GM19099 (cell line): ENCODE measurements around the gene IGF2R.

Source experiments
- POLR2A ChIP-seq: IDR thresholded peaks from 3 replicates; pipeline ENCODE4 v1.6.1; 2011; ENCODE audit warnings: low read depth; ENCODE audit not compliant: insufficient read length; ENCODE audit errors: extremely low read depth

Gene IGF2R

GRCh38 chr6:160040055-160040454 lies 71.2 kb downstream of the IGF2R start:
- TF ChIP-seq POLR2A = no peak

- TF ChIP-seq POLR2A = no peak
Observed at GRCh38 chr6:160040527-160041264, 71.8 kb downstream of the IGF2R start.

GRCh38 chr6:160041608-160042007 lies 72.7 kb downstream of the IGF2R start:
- TF ChIP-seq POLR2A = no peak

- TF ChIP-seq POLR2A = no peak
Observed at GRCh38 chr6:160042014-160042773, 73.3 kb downstream of the IGF2R start.

GRCh38 chr6:160042788-160043301 lies 74.0 kb downstream of the IGF2R start:
- TF ChIP-seq POLR2A = no peak

- TF ChIP-seq POLR2A = no peak
Observed at GRCh38 chr6:160043784-160044183, 74.9 kb downstream of the IGF2R start.

- no peak for TF ChIP-seq POLR2A
Observed at GRCh38 chr6:160044687-160045086, 75.8 kb downstream of the IGF2R start.

GRCh38 chr6:160048471-160048870 lies 79.6 kb downstream of the IGF2R start:
- TF ChIP-seq POLR2A = no peak

GRCh38 chr6:160049346-160049745 lies 80.5 kb downstream of the IGF2R start:
- TF ChIP-seq POLR2A = no peak

- TF ChIP-seq POLR2A = no peak
Observed at GRCh38 chr6:160050022-160050421, 81.1 kb downstream of the IGF2R start.

GRCh38 chr6:160051390-160051789 lies 82.5 kb downstream of the IGF2R start:
- no peak for TF ChIP-seq POLR2A

- no peak for TF ChIP-seq POLR2A
Observed at GRCh38 chr6:160054271-160054670, 85.4 kb downstream of the IGF2R start.

GRCh38 chr6:160054913-160055312 lies 86.0 kb downstream of the IGF2R start:
- TF ChIP-seq POLR2A = no peak

- TF ChIP-seq POLR2A = no peak
Observed at GRCh38 chr6:160055378-160055777, 86.5 kb downstream of the IGF2R start.

- TF ChIP-seq POLR2A = no peak
Observed at GRCh38 chr6:160055813-160056212, 86.9 kb downstream of the IGF2R start.

- no peak for TF ChIP-seq POLR2A
Observed at GRCh38 chr6:160057080-160057479, 88.2 kb downstream of the IGF2R start.
